ENCODE results near the gene EPSTI1. TPM values are rescaled to one million over a fixed set of nuclear protein-coding genes. Genes with fewer than 3 reads are reported as not detected.

EPSTI1 gene
- total RNA-seq, 1 experiment from 2014 or later = 0.69 TPM

- BruUV-seq (replicated peaks) = no TSS peak
- CTCF ChIA-PET = no interaction called here
- H3K4me1 ChIP-seq (ENCODE audit: control insufficient read depth, insufficient read depth, low read length) = no peaks in the 10 kb centered on the region
- POLR2A ChIA-PET = no interaction called here
- intact Hi-C loops (cut with micrococcal nuclease; ENCODE audit: unreplicated experiment) (no loop called here), in situ Hi-C loops (cut with HindIII; ENCODE audit: low pct_unique_long_range_greater_than_20kb, low sequenced_read_pairs) (no loop called here)
- ATAC-seq = no peak
- H3K27me3 ChIP-seq (ENCODE audit: control insufficient read depth, insufficient read depth, low read length) = no peaks in the 10 kb centered on the region; the same call in 1 of the 2 replicates
- no peaks in the 10 kb centered on the region for H3K9me3 ChIP-seq (ENCODE audit: control insufficient read depth, insufficient read depth, low read depth, low read length)
- H3K27ac ChIP-seq (ENCODE audit: low read length) = no peak overlapping the region
- TF ChIP-seq POLR2AphosphoS5 (IDR thresholded peaks at IDR 0.05; ENCODE audit: low read depth, low read length) = no peak
- TF ChIP-seq CTCF (IDR thresholded peaks at IDR 0.05) = no peak
- TF ChIP-seq REST (IDR thresholded peaks at IDR 0.05; ENCODE audit: insufficient read depth in 1 of 2, low read depth in 2 of 2, low read length in 1 of 2) = no peak
- no peak for TF ChIP-seq TCF7L2 (IDR thresholded peaks at IDR 0.05; ENCODE audit: low read depth, low read length)
- no peak for TF ChIP-seq SIN3A (IDR thresholded peaks at IDR 0.05; ENCODE audit: borderline replicate concordance, insufficient read depth, low read depth, low read length)
- no peak overlapping the region for H3K4me3 ChIP-seq (ENCODE audit: low read depth in 2 of 2, low read length in 2 of 2)
- DNase-seq (ENCODE audit: low read depth, low spot score) = no peak
- no peaks in the 10 kb centered on the region for H3K36me3 ChIP-seq (ENCODE audit: control insufficient read depth, insufficient read depth, low read length)
Measured at GRCh38 chr13:42967660-42968059, 24.4 kb downstream of the EPSTI1 start.

- BruUV-seq (replicated peaks) = no TSS peak
- Histone ChIP-seq H3K4me3 (ENCODE audit: low read depth in 2 of 2, low read length in 2 of 2) (no peak overlapping the region), H3K4me1 (ENCODE audit: control insufficient read depth, insufficient read depth, low read length) (no peaks in the 10 kb centered on the region), H3K9me3 (ENCODE audit: control insufficient read depth, insufficient read depth, low read depth, low read length) (no peaks in the 10 kb centered on the region), H3K27ac (ENCODE audit: low read length) (no peak overlapping the region), H3K27me3 (ENCODE audit: control insufficient read depth, insufficient read depth, low read length) (no peaks in the 10 kb centered on the region; the same call in 1 of the 2 replicates), H3K36me3 (ENCODE audit: control insufficient read depth, insufficient read depth, low read length) (no peaks in the 10 kb centered on the region)
- ChIA-PET POLR2A (no interaction called here), CTCF (no interaction called here)
- DNase-seq (ENCODE audit: low read depth, low spot score) (no peak), ATAC-seq (no peak)
- in situ Hi-C loops (cut with HindIII; ENCODE audit: low pct_unique_long_range_greater_than_20kb, low sequenced_read_pairs) = no loop called here
- intact Hi-C loops (cut with micrococcal nuclease; ENCODE audit: unreplicated experiment) = no loop called here
- TF ChIP-seq REST (IDR thresholded peaks at IDR 0.05; ENCODE audit: insufficient read depth in 1 of 2, low read depth in 2 of 2, low read length in 1 of 2) (no peak), POLR2AphosphoS5 (IDR thresholded peaks at IDR 0.05; ENCODE audit: low read depth, low read length) (no peak), CTCF (IDR thresholded peaks at IDR 0.05) (no peak), SIN3A (IDR thresholded peaks at IDR 0.05; ENCODE audit: borderline replicate concordance, insufficient read depth, low read depth, low read length) (no peak), TCF7L2 (IDR thresholded peaks at IDR 0.05; ENCODE audit: low read depth, low read length) (no peak)
Measured at GRCh38 chr13:42965281-42965680, 26.8 kb downstream of the EPSTI1 start.
